HG02759 (cell line): ENCODE measurements around the gene FNIP2.
A peak's percentile ranks its signal among the peaks of the same experiment; 100 is the strongest.
"Not testable (repeated sequence)": the region's sequence is repeated elsewhere in the genome, so short reads cannot be mapped to it uniquely, and the experiment has no call there.

Source experiments
- ATAC-seq: cut with Tn5 transposase; IDR thresholded peaks from one replicate; pipeline ENCODE4 v1.9.1; 2021; ENCODE audit warnings: mild to moderate bottlenecking, moderate library complexity; ENCODE audit not compliant: unreplicated experiment

Gene FNIP2

DNA sequence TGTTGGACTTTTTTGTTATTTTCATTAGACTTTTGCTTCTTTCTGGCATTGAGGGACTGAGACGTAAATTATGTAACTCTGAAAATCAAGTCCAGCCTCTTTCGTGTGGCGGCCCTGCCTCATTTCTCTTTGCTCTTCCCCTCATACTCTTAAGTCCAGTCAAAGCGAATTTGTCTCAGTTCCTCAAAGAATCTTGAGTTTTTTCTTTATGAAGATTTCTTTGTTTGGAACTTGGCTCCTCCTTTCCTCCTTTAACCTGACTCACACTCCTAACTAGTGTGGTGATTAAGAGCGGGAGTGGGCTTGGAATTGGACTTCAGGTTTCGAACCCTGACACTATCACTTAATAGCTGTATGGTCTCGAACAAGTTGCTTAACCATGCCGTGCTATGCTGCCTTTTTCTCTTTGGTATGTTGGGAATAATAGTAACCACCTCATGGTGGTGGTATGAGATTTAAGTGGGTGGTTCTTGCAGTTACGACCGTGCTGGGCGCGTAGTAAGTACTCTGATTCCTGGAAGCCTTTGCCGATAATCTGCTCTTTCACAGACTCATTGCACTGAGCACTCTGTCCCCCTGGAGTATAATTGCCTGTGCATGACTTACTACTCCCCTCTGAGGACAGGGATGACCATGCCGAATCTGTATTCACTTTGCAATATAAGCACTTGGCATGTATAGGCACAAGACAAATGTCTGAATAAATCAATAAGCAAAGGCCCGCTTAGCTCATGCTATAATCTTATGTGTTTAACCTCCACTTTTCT is 19.1 kb downstream of the FNIP2 start:
- ATAC-seq, result no peak

DNA sequence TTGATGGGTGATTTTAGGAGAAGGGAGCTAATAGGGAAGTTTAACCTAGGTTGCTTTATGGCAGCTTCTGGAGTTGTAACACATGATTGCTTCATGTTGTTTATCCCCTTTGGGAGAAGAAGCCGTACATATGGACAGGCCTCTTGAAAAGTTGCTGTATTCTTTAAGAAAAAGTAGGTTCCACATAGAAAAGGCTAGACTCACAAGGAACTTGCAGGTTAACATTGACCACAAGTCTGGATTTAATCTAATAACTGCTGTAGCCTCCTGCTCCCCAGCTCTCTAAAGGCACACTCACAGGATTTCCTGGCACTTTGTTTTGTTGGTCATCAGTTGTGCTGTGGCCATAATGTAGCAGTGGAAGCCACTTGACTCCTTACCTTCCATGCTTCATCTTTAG is 19.7 kb downstream of the FNIP2 start:
- no peak for ATAC-seq

DNA sequence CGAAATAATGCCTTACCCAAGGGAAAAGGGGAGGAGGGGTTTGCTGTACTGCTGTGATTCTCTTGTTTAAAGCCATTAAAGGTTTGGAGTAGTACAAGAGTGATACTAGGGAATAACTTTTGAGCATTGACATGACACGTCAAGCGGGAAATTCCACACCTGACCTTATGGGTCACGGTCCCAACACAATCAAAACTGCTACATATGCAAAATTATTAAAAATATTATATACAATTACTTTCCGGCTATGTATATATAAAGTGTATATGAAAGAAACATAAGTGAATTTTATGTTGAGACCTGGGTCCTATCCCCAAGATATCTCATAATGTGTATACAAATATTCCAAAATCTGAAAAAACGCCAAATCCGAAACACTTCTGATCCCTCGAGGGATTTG is 21.0 kb downstream of the FNIP2 start:
- no peak for ATAC-seq

DNA sequence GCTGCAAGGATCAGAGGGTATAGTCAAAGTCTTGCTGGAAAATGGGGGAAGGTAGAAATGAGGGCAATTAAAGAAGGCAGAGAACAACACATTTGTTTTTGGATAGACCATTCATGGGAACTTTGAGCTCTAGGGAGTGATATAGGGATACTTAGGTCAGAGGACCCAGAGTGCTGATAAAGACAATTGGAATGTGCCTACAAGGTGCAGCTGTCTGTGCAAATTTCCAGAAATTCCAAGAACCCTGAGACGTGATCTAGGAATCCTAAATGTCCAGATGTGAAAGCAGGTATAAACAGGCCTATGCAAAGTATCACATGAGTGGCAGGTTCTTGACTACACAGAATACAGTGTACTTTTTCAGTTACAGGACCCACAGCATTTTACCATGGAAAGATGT is 24.2 kb downstream of the FNIP2 start:
- ATAC-seq, result no peak

DNA sequence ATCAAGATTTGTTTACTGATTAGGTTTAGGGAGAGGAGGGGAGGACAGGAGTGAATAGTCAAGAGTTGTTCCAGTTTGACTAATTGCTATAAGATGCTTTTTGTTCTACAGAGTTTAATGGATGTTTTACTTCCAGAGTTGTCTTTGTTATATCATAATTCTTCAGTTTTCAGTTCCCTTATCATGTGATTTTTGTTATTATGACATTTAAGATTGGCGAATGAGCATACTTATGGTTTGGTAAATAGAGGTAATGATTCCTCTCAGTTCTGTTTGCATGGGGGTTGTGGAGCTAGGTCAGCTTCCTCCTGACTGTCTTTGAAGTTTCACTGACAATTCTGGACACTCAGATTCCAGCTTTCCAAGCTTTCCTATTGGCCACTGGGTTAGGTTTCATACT is 24.6 kb downstream of the FNIP2 start:
- not testable (repeated sequence) for ATAC-seq

DNA sequence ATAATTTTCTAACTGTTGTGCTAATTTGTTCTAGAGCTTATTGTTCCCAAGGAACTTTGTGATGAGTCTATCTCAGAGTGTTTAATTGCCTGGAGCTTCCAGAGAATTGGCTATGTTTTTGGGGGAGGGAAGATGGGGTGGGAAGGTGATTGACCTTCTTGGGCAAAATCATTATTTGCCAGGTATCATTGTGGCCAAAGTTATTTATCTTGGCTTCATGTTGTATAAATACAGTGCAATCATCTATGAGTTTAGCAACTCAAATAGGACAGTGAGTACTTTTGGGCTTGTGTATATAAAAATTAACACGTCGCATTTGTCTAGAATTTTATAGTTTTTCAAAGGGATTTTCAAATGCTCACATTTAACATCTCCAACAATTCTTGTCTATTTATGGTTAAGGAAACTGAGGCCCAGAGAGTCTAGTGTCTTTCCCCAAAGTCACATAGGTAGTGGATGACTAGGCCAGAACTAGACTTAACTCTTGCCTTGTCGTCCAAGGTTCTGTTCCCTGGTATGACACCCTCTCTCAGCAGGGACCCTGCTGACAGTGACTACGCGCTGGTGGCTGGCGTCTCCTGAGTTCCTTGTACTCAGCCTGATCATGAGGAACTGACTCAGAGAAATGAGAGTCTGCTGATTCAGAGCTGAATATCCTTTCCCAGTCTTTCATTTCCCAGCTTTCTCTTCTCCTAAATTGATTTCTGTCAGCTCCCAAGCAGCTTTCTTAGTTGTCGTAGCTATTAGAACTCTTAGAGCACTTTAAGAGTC is 27.7 kb downstream of the FNIP2 start:
- ATAC-seq, result no peak

DNA sequence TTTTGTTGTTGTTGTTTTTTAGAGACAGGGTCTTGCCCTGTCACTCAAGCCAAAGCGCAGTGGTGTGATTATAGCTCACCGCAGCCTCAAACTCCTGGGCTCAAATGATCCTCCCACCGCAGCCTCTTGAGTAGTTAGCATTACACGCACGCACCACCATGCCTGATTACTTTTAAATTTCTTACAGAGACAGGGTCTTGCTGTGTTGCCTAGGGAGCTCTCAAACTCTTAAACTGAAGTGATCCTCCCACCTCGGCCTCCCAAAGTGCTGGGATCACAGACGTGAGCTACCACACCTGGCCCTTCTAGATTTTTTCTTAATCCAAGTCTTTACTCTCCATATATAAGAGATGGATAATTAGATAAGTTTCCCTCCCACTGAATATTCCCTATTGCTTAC is 29.2 kb downstream of the FNIP2 start:
- ATAC-seq, result no peak

DNA sequence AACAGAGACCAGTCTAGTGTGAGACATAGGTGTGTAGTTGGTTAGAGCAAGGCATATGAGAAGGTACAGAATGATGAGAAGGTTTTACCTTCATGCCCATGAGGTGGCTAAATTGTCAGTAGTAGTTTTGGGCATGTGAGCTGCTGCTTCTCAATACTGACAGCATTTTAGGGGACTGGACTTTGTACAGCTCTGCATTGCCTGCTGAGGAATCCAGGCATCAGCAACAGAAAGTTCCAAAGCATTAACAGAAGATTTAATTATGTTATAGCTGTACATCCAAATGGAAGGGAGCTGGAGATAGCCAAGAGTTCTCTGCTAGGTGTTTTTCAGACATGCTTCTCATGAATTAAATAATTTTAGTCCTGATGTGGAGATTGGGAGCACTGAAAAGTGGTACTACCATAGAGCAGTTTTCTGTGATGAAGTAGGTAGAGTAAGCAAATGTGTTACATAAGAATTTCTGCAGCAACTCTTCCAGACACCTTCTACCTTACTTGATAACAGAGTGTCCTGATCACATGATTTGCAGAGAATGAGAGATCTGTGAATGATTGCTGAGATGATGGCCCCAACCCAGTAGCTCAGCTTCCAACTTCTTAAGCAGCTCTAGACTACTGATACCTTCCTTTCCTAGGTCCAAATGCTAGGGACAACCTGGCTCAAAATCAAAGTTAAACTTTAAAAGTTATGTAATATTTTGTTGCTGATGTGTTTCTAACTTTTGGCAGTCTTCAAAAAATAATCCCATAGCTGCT is 30.4 kb downstream of the FNIP2 start:
- no peak for ATAC-seq

DNA sequence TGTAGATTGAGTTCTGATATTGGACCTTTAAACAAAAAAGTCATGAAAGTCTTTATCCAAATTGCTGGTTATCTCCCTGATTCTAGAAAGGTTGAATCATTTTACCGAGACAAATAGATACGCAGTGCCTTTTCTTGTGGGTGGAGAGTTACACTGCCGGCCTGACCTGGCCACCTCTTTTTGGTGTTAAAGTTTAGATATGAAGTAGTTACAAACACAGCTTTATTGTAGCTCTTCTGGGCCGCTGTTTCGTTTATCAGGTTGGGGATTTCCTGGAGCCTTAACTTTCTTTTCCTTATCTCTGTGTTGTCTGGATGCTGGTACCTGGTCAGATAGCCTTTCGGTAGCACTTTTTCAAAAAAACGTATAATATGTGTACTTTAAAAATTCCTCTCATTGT is 31.0 kb downstream of the FNIP2 start:
- ATAC-seq, result no peak

DNA sequence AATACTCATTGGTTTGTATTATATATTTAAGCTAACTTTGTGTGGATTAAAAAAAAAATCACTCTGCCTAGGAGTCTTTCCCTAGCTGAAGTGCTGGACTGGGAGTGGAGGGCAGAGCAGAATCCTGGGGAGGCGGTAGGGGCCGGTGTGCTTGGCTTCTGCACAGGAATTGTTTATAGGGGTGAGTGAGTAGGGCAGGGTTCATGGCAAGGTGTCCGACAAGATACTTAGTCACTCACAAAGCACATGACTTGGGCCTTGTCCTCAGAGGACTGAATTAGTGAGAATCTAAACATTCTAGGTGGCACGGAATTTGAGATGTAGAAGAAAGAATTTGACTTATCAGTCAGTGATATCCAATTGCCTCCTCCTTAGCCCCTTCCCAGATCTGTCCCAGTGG is 32.2 kb downstream of the FNIP2 start:
- ATAC-seq, result no peak

DNA sequence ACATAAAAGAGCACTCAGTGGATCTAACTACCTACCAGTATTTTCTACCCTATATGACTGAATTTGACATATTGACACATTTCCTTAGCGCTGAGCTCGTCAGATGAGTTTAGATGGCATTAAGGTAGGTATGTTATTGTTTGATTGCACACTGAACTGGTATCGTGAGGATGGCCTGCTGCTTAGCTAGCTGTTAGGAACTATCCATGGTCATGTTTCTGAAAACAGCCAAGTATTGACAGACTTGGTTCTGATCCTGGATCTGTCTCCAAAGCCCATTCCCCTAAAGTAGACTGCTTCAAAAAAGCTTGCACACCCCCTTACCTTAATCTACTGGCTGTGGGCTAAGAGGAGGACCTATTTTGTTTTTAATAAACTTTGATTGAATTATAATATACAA is 32.9 kb downstream of the FNIP2 start:
- no peak for ATAC-seq

DNA sequence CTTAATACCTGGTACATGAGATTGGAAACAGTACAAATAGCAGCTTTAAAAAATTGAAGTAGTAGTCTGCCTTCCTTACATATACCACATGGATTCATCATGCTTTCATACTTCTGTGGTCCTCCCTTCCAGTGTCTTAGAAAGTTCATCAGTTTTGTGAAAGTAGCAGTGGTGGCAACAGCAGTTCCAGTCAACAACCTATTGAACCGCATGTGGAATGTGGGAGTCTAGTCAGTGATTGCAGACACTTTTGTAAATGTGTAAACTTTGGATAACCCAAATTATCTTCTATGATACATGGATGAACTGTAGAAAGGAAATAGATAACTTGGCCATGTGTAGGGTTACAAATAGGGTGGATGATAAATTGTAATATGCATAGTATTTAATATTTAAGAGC is 34.1 kb downstream of the FNIP2 start:
- no peak for ATAC-seq

DNA sequence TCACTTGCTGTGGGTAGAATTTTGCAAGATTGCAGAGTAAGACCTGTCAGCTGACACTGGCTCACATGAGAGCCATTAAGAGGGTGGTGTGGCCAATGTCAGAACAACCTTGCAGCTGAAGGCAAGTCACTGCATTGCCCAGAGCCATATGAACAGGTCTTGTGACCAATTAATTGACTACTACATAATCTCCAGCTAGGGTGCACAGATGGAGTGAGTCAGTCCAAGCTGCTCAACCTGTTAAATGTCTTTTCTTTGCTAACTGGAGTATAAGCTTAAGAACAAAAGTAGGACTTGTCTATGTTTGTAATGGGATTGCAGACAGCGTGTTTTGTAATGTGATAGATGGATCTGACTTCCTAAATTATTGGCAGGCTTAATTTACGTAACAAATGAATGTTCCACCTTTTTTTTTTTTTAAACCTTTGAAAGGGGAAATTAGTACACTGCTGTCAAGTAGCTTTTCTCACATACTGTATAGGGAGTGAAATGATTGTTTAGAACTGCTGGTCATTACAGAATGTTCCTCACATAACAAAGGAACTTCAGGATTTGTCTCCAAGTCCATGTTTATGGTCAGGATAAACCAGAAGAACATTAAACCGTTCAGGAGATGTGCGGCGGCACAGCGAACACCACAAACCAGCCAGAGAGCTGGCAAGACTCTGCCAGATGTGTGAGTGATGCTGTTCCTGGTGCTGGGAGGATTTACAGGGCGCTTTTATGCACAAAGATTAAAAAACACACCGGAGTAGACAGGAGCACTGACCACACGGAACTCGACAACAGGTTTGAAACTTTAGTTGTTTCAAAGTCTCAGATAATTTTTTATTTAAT is 37.0 kb downstream of the FNIP2 start:
- ATAC-seq, result peak; percentile 15

DNA sequence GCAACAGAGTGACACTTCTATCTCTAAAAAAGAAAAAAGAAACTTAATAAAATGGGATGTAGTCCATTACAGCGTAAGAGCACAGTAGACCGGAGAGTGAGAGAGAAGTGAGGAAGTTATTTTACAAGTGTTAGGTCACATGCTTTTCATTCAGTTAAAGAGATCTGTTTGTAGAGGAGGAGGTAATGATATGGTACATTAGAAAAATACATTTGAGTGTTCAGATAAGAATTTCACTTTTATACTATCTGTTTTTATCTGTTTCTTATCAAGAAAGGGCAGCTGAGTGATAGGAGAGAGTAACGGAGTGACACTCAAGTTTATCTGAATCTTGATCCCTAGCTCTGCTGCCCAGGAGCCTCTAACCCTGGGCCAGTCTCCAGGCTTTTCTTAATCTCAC is 38.9 kb downstream of the FNIP2 start:
- ATAC-seq, result no peak

DNA sequence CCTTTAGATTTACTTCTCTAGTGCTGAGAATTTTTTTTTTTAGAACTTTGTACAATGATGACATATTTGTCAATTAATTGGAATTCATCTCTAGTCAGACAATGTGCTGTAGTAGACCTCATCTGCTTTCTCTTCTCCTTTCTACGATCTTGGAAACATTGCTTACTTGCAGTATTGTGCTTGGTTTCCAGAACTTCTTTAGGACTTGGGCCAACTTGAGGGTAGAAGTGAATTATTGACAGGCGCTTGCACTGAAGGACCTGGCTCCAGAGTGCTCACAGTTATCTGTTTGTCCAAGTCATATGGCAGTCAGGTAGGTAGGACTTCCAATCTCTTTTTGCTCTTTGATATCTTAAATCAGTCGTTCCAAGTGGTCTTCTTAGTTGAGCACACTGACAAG is 39.6 kb downstream of the FNIP2 start:
- ATAC-seq, result no peak

DNA sequence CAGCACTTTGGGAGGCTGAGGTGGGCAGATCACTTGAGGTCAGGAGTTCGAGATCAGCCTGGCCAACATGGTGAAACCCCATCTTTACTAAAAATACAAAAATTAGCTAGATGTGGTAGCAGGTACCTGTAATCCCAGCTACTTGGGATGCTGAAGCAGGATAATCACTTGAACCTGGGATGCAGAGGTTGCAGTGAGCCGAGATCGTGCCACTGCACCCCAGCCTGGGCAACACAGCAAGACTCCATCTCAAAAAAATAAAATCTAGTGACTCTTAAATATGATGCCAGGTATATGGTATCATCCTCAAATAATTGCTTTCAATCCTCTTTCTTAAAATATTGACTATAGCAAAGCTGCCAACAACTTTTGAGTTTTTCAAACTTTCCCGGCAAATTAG is 40.4 kb downstream of the FNIP2 start:
- peak; percentile 1 for ATAC-seq

DNA sequence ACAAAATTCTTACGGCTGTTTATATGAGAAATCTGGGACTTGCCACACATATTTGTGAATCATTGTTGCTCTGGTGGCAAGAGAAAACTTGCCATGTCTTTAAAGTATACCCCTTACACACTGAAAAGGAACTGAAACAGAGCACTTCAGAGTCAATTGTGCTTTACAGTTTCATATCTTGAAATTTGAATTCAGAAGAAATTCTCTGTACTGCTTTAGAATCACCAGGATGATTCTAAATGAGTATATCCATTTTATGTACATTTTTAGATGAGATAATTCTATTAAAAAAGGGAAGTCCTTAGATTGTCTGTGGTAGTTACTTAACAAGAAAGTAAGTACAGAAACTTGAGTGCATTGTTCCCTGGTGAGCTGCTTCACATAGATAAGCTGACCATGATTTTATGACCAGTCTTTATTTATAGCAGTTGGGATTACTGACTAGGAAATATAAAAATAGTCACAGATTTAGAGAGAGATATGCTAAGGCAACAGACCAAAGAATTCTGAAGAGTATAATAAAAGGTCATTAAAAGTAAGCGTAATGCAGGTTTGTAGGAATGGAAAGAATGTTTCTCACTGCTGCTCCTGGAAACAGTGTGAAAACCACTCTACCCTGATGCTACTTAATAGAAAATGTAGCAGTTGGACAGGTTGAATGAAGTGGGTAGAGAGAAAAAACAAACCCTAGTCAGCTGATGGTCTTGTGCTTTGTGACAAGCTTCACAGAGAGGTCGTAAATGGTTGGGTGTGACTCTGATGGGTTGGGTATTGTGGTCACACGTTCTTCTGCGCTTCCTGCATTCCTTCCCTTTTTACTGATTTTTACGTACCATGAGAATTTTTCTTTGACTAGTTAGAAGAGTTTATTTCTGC is 41.0 kb downstream of the FNIP2 start:
- ATAC-seq, result peak; percentile 69

DNA sequence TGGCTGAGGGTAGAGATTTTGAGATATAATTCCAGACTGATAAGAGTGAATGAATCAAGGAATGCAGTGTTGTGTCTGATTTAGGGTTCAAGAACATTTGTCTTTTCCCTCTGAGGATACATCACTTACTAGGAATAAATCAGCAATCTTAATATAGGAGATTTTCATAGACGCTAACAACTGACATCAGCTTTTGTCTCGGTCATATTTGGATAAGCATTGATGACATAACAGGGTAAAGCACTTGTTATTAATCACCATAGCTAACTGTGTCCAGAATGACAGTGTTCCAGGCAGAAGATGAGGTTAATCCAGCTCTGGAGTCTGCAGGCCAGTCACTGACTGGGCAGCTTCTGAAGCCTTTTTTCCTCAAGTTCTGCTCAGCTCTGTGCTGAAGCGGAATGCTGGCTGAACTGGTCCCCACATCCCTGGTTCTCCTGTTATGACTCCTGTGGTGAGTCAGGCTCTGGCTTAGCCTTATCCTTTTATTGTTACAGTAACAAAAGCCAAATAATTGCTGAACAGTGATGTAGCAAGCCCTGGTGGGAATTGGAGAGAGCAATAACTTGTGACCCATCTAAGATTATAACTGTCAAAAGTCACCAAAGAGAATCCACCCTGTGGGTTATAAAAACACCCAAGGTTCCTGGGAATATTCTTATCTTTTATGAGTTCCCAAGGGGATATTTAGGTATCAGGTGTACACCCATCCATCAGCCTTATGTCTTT is 41.8 kb downstream of the FNIP2 start:
- ATAC-seq, result peak; percentile 26

DNA sequence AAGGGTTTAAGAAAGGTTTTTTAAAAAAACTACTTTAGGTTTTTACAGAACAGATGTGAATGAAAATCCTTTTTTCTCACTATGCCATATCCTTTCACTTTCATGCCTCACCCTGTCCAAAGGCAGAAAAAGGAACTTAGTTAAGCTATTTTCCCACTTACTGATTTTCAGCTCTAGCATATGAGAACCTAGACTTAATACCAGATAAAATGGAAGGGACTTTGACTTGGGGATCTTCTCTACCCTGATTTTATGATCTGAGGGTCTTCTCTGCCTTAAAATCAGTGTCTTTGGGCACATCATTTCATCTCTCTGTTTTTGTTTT is 42.4 kb downstream of the FNIP2 start:
- peak; percentile 5 for ATAC-seq
